Endothelial cell of umbilical vein (primary cell): ENCODE data around the gene KCNN1. TPM values are rescaled to one million over a fixed set of nuclear protein-coding genes. Genes with fewer than 3 reads are reported as not detected.

Experiments
- BruUV-seq: library from RNA; stranded (reverse); fragments of 400-500 nt; replicated peaks from 2 replicates; lab custom pipeline; 2021; lab: Mats Ljungman, UMichigan
- CTCF ChIA-PET: fragments of 300-600, 350-600 bp; sonication (Branson Sonifier 250); formaldehyde crosslinking; loops from one replicate; lab custom pipeline; 2021; ENCODE audit warnings: antibody characterized with exemption, inconsistent platforms; lab: Charles Lee
- POLR2A ChIA-PET: fragments of 300-600, 350-600 bp; sonication (Branson Sonifier 250); formaldehyde crosslinking; loops from one replicate; lab custom pipeline; 2021; ENCODE audit warnings: antibody characterized with exemption, inconsistent platforms; lab: Charles Lee
- DNase-seq: peaks from one replicate; pipeline ENCODE4 v3.0.0-alpha.2; 2011; ENCODE audit warnings: low read depth, low spot score
- FAIRE-seq: peaks from 2 replicates; lab custom pipeline; 2011; peaks lifted over from hg19 to GRCh38; lab: Jason Lieb, UNC
- H2AFZ ChIP-seq: 2 replicates; pipeline ENCODE4 v1.6.0; 2012; ENCODE audit warnings: low read depth, low read length, control low read depth, inconsistent platforms
- H3K27ac ChIP-seq: 2 replicates; pipeline ENCODE4 v1.5.1; 2011; ENCODE audit warnings: low read depth, mild to moderate bottlenecking, control low read depth, low read length, moderate library complexity; ENCODE audit not compliant: insufficient read depth
- H3K27me3 ChIP-seq, 2 experiments: 2 replicates each; pipeline versions ENCODE4 v1.6.0 to v1.6.1; 2011; ENCODE audit warnings: low read length in 2 of 2, mixed read lengths in 1 of 2; ENCODE audit not compliant: control insufficient read depth in 2 of 2, insufficient read depth in 2 of 2
- H3K36me3 ChIP-seq, 2 experiments: 2 replicates in 1 of 2; 3 replicates in 1 of 2; pipeline ENCODE4 v1.5.1; 2011; ENCODE audit warnings: low read length in 2 of 2, mild to moderate bottlenecking in 1 of 2, moderate library complexity in 1 of 2; ENCODE audit not compliant: control insufficient read depth in 2 of 2, insufficient read depth in 2 of 2; ENCODE audit errors: extremely low read depth in 1 of 2
- H3K4me1 ChIP-seq: 3 replicates; pipeline ENCODE4 v1.5.1; 2011; ENCODE audit warnings: mild to moderate bottlenecking, low read length; ENCODE audit not compliant: control insufficient read depth, insufficient read depth; ENCODE audit errors: extremely low read depth
- H3K4me2 ChIP-seq: 2 replicates; pipeline ENCODE4 v1.6.1; 2011; ENCODE audit warnings: low read length, control low read depth, mixed read lengths; ENCODE audit not compliant: insufficient read depth
- H3K4me3 ChIP-seq, 3 experiments: fragments of 200-600 bp in 1 of 3; sonication (generic), shearing (Covaris generic) in 1 of 3; replicated peaks in 1 of 3; 2 replicates each; pipeline ENCODE4 v1.5.1; 2011 to 2016; ENCODE audit warnings: control low read depth in 3 of 3, low read length in 3 of 3, mild to moderate bottlenecking in 2 of 3, inconsistent platforms in 1 of 3, low read depth in 1 of 3, moderate library complexity in 1 of 3; ENCODE audit not compliant: insufficient read depth in 1 of 3
- H3K79me2 ChIP-seq: 2 replicates; pipeline ENCODE4 v1.6.0; 2012; ENCODE audit warnings: low read length, inconsistent platforms; ENCODE audit not compliant: control insufficient read depth, insufficient read depth
- H3K9ac ChIP-seq: replicated peaks from 2 replicates; pipeline ENCODE3; 2011; ENCODE audit warnings: low read length, control low read depth; ENCODE audit not compliant: insufficient read depth; ENCODE audit errors: extremely low read depth
- H3K9me1 ChIP-seq: replicated peaks from 3 replicates; pipeline ENCODE4 v1.6.0; 2011; ENCODE audit warnings: mild to moderate bottlenecking, low read length; ENCODE audit not compliant: control insufficient read depth, insufficient read depth; ENCODE audit errors: extremely low read depth
- H3K9me3 ChIP-seq: replicated peaks from 2 replicates; pipeline ENCODE4 v1.5.1; 2012; ENCODE audit warnings: low read length, inconsistent platforms; ENCODE audit not compliant: control insufficient read depth, insufficient read depth
- H4K20me1 ChIP-seq: replicated peaks from 2 replicates; pipeline ENCODE3; 2011; ENCODE audit warnings: mild to moderate bottlenecking, low read length; ENCODE audit not compliant: control insufficient read depth, insufficient read depth; ENCODE audit errors: extremely low read depth
- CTCF ChIP-seq, 2 donors: IDR thresholded peaks; 1 replicate in 1 of 2; 2 replicates in 1 of 2; pipeline ENCODE4 v1.5.1; 2011; ENCODE audit warnings: low read length in 2 of 2, mild to moderate bottlenecking in 2 of 2, moderate library complexity in 2 of 2, control low read depth in 1 of 2, inconsistent platforms in 1 of 2, low read depth in 1 of 2; ENCODE audit not compliant: insufficient read depth in 1 of 2; ENCODE audit errors: extremely low read depth in 1 of 2
- EZH2 ChIP-seq: IDR thresholded peaks from 2 replicates; pipeline ENCODE4 v1.6.1; 2012; ENCODE audit warnings: borderline replicate concordance, low read depth, mild to moderate bottlenecking, moderate library complexity, low read length, inconsistent platforms; ENCODE audit not compliant: severe bottlenecking
- FOS ChIP-seq: IDR thresholded peaks from 2 replicates; pipeline ENCODE4 v1.6.1; 2011; ENCODE audit warnings: mild to moderate bottlenecking, low read length, moderate library complexity, borderline replicate concordance; ENCODE audit not compliant: insufficient read depth
- GATA2 ChIP-seq: IDR thresholded peaks from 2 replicates; pipeline ENCODE4 v1.7.0; 2011; ENCODE audit warnings: low read depth, mild to moderate bottlenecking, moderate library complexity, mixed read lengths, low read length; ENCODE audit not compliant: insufficient read length, insufficient read depth
- JUN ChIP-seq: IDR thresholded peaks from 2 replicates; pipeline ENCODE4 v1.6.1; 2011; ENCODE audit warnings: borderline replicate concordance, low read depth; ENCODE audit not compliant: insufficient read length, insufficient read depth
- MAX ChIP-seq: IDR thresholded peaks from 2 replicates; pipeline ENCODE4 v1.6.1; 2011; ENCODE audit not compliant: insufficient read depth, insufficient read length
- MYC ChIP-seq: IDR thresholded peaks from one replicate; pipeline ENCODE4 v1.6.1; 2011; ENCODE audit warnings: mild to moderate bottlenecking, low read depth, low read length
- POLR2A ChIP-seq: IDR thresholded peaks from 2 replicates; pipeline ENCODE4 v1.6.1; 2012; ENCODE audit warnings: low read depth, mild to moderate bottlenecking, control low read depth, low read length
- POLR2AphosphoS5 ChIP-seq: IDR thresholded peaks from 2 replicates; pipeline ENCODE4 v1.6.1; 2012; ENCODE audit warnings: low read depth, mild to moderate bottlenecking, control low read depth, low read length, moderate library complexity; ENCODE audit not compliant: insufficient read depth
- dilution Hi-C: fragments of 300-500 bp; cut with MboI; formaldehyde crosslinking; loops from one replicate; pipeline ENCODE4 v1.15.0; 2019; ENCODE audit warnings: low sequenced_read_pairs; ENCODE audit not compliant: extremely low pct_ligation_motif_present
- intact Hi-C: fragments of 100-400 bp; cut with micrococcal nuclease; formaldehyde crosslinking; loops from one replicate; pipeline ENCODE4 v1.10.0; 2022
- polyA plus RNA-seq, 4 experiments: library from polyadenylated mRNA; depleted of rRNA in 3 of 4; stranded (reverse) in 3 of 4; unstranded in 1 of 4; fragments of >200 nt; gene quantifications; 2 replicates each; pipeline versions ENCODE4 v1.2.1 to v1.2.3, GENCODE V29; 2011 to 2012; ENCODE audit warnings: missing spikeins in 1 of 4
- total RNA-seq: library from RNA; stranded (reverse); gene quantifications from 2 replicates; pipeline ENCODE4 v1.2.3, GENCODE V29; 2021

Gene KCNN1
- total and polyA plus RNA-seq, 2 donors (not counting 3 experiments of a cell fraction or from before 2014, with no cell fraction given), result 0.18 to 0.80 TPM

GRCh38 chr19:18007044-18007916, 40.4 kb downstream of the KCNN1 start:
- peaks cover 5% of the 10 kb centered on the region for H3K79me2 ChIP-seq
- peak; percentile 80 for DNase-seq
- peak overlapping the region; percentile 22 for H3K27ac ChIP-seq
- no peaks in the 10 kb centered on the region for H3K9me3 ChIP-seq
- H3K36me3 ChIP-seq, result peaks cover 0 to 14% of the 10 kb centered on the region in 2 experiments
- CTCF ChIA-PET, result interaction anchor here (0.5 to 3.0 kb wide), 14 partner anchors 10 to 244 kb away, joined by 3 to 61 read pairs (median 4); no protein-coding TSS in a partner anchor
- dilution Hi-C loops (no loop called here), intact Hi-C loops (loop anchor here (1.0 to 5.0 kb wide), 6 partner anchors 14 to 245 kb away; no protein-coding TSS in a partner anchor)
- H4K20me1 ChIP-seq, result no peaks in the 10 kb centered on the region
- H3K9me1 ChIP-seq, result no peaks in the 10 kb centered on the region
- peak overlapping the region; percentile 22 for H2AFZ ChIP-seq
- H3K4me1 ChIP-seq, result peaks cover 9% of the 10 kb centered on the region
- H3K4me3 ChIP-seq, result peak overlapping the region in 2 of 3 experiments; percentile 18 to 37
- no TSS peak for BruUV-seq
- no peak for TF ChIP-seq MYC
- TF ChIP-seq EZH2, result no peak
- no peak for TF ChIP-seq GATA2
- TF ChIP-seq MAX, result peak; percentile 39
- TF ChIP-seq FOS, result no peak
- peak; percentile 94 to 96 for TF ChIP-seq CTCF (IDR thresholded peaks at IDR 0.05; ENCODE audit: extremely low read depth in 1 of 2, insufficient read depth in 1 of 2, low read depth in 1 of 2, low read length in 2 of 2)
- TF ChIP-seq POLR2A, result no peak
- no peak for TF ChIP-seq JUN
- no peak for TF ChIP-seq POLR2AphosphoS5
- FAIRE-seq, result peak; percentile 79
- no peak overlapping the region for H3K9ac ChIP-seq
- H3K4me2 ChIP-seq, result peak overlapping the region; percentile 48
- POLR2A ChIA-PET, result interaction anchor here (1.2 kb wide), 1 partner anchor 48 kb away, joined by 3 read pairs; no protein-coding TSS in a partner anchor
- no peaks in the 10 kb centered on the region for H3K27me3 ChIP-seq
